HG02885 (cell line): ENCODE measurements around the gene FCRLA.
"Not testable (repeated sequence)": the region's sequence is repeated elsewhere in the genome, so short reads cannot be mapped to it uniquely, and the experiment has no call there.

Source experiments
- ATAC-seq: cut with Tn5 transposase; IDR thresholded peaks from one replicate; pipeline ENCODE4 v1.9.1; 2021; ENCODE audit warnings: mild to moderate bottlenecking; ENCODE audit not compliant: unreplicated experiment, poor library complexity

FCRLA gene

GRCh38 chr1:161702250-161702649 lies 4.8 kb upstream of the FCRLA start:
- ATAC-seq, result no peak

GRCh38 chr1:161705537-161705936 lies 1.5 kb upstream of the FCRLA start:
- peak; percentile 40 for ATAC-seq

- ATAC-seq, result peak; percentile 4
Observed at GRCh38 chr1:161706113-161706481, 932 bp upstream of the FCRLA start.

GRCh38 chr1:161707503-161707902 lies 474 bp downstream of the FCRLA start:
- ATAC-seq, result no peak

- no peak for ATAC-seq
Observed at GRCh38 chr1:161709373-161709772, 2.3 kb downstream of the FCRLA start.

- ATAC-seq, result no peak
Observed at GRCh38 chr1:161710560-161710959, 3.5 kb downstream of the FCRLA start.

GRCh38 chr1:161718559-161719324 lies 11.7 kb downstream of the FCRLA start:
- ATAC-seq, result peak; percentile 69

GRCh38 chr1:161719325-161719611 lies 12.2 kb downstream of the FCRLA start:
- peak; percentile 41 for ATAC-seq

GRCh38 chr1:161720422-161720821 lies 13.4 kb downstream of the FCRLA start:
- ATAC-seq, result no peak

- ATAC-seq, result no peak
Observed at GRCh38 chr1:161720956-161721737, 14.1 kb downstream of the FCRLA start, which contains the start of gene FCRLB. TSS of gene FCRLB (plus strand) at chr1:161721544. CDS start at chr1:161722673, 1,129 bp downstream.

GRCh38 chr1:161721738-161722343 lies 14.8 kb downstream of the FCRLA start:
- ATAC-seq, result no peak

GRCh38 chr1:161722406-161722805 lies 15.4 kb downstream of the FCRLA start:
- no peak for ATAC-seq

GRCh38 chr1:161723459-161724141 lies 16.6 kb downstream of the FCRLA start:
- ATAC-seq, result no peak

- not testable (repeated sequence) for ATAC-seq
Observed at GRCh38 chr1:161725258-161725907, 18.4 kb downstream of the FCRLA start.

- ATAC-seq, result peak; percentile 24
Observed at GRCh38 chr1:161725908-161726472, 19.0 kb downstream of the FCRLA start.

- ATAC-seq, result peak; percentile 61
Observed at GRCh38 chr1:161726473-161727255, 19.6 kb downstream of the FCRLA start.

- ATAC-seq, result peak; percentile 17
Observed at GRCh38 chr1:161727256-161727924, 20.4 kb downstream of the FCRLA start.

- ATAC-seq, result no peak
Observed at GRCh38 chr1:161728376-161729226, 21.6 kb downstream of the FCRLA start.
